Measurements from ENCODE around the gene TSPAN14.

The TSPAN14 gene

GRCh38 chr10:80413271-80413996, 40.7 kb upstream of the TSPAN14 start:
- Histone ChIP-seq H3K9me2 (replicated peaks; ENCODE audit: insufficient read depth, low read length) (no peaks in the 10 kb centered on the region), H3F3A (ENCODE audit: insufficient read depth) (no peaks in the 10 kb centered on the region), H2AFZ (ENCODE audit: low read depth, low read length, severe bottlenecking) (no peak overlapping the region), H3K79me2 (ENCODE audit: insufficient read depth, low read length) (no peaks in the 10 kb centered on the region), H3K9me3 (ENCODE audit: insufficient read depth, low read length) (no peaks in the 10 kb centered on the region), H3K27ac (ENCODE audit: low read depth, low read length) (no peak overlapping the region), H3K36me3 (ENCODE audit: low read length) (no peaks in the 10 kb centered on the region), H3K9ac (ENCODE audit: low read length) (no peak overlapping the region), H3K4me2 (ENCODE audit: low read depth, low read length, poor library complexity, severe bottlenecking) (no peak overlapping the region), H4K20me1 (ENCODE audit: low read depth, low read length) (no peaks in the 10 kb centered on the region), H3K4me3 (ENCODE audit: insufficient read depth, low read length, poor library complexity, severe bottlenecking) (no peak overlapping the region), H3K27me3 (ENCODE audit: low read length) (no peaks in the 10 kb centered on the region)
- TF ChIP-seq CTCF (IDR thresholded peaks at IDR 0.05; ENCODE audit: insufficient read depth, low read length, poor library complexity, severe bottlenecking): no peak
- TF ChIP-seq EZH2phosphoT487 (conservative IDR thresholded peaks at IDR 0.05; ENCODE audit: low read length): no peak

GRCh38 chr10:80414142-80414895, 39.8 kb upstream of the TSPAN14 start:
- Histone ChIP-seq H2AFZ (ENCODE audit: low read depth, low read length, severe bottlenecking) (no peak overlapping the region), H3K79me2 (ENCODE audit: insufficient read depth, low read length) (no peaks in the 10 kb centered on the region), H3K9ac (ENCODE audit: low read length) (no peak overlapping the region), H3K9me2 (replicated peaks; ENCODE audit: insufficient read depth, low read length) (no peaks in the 10 kb centered on the region), H3K4me2 (ENCODE audit: low read depth, low read length, poor library complexity, severe bottlenecking) (no peak overlapping the region), H3F3A (ENCODE audit: insufficient read depth) (no peaks in the 10 kb centered on the region), H3K27me3 (ENCODE audit: low read length) (no peaks in the 10 kb centered on the region), H4K20me1 (ENCODE audit: low read depth, low read length) (no peaks in the 10 kb centered on the region), H3K27ac (ENCODE audit: low read depth, low read length) (no peak overlapping the region), H3K9me3 (ENCODE audit: insufficient read depth, low read length) (no peaks in the 10 kb centered on the region), H3K36me3 (ENCODE audit: low read length) (no peaks in the 10 kb centered on the region), H3K4me3 (ENCODE audit: insufficient read depth, low read length, poor library complexity, severe bottlenecking) (no peak overlapping the region)
- no peak for TF ChIP-seq EZH2phosphoT487 (conservative IDR thresholded peaks at IDR 0.05; ENCODE audit: low read length)
- TF ChIP-seq CTCF (IDR thresholded peaks at IDR 0.05; ENCODE audit: insufficient read depth, low read length, poor library complexity, severe bottlenecking): no peak

- Histone ChIP-seq H4K20me1 (ENCODE audit: low read depth, low read length) (no peaks in the 10 kb centered on the region), H3K9ac (ENCODE audit: low read length) (no peak overlapping the region), H3K79me2 (ENCODE audit: insufficient read depth, low read length) (no peaks in the 10 kb centered on the region)
These were observed 38.2 kb upstream of the TSPAN14 start for GRCh38 chr10:80415734-80416478.

More at GRCh38 chr10:80415734-80416478, 38.2 kb upstream of the TSPAN14 start:
- no peak for TF ChIP-seq EZH2phosphoT487 (conservative IDR thresholded peaks at IDR 0.05; ENCODE audit: low read length)
- TF ChIP-seq CTCF (IDR thresholded peaks at IDR 0.05; ENCODE audit: insufficient read depth, low read length, poor library complexity, severe bottlenecking): no peak
- Histone ChIP-seq H3K27me3 (ENCODE audit: low read length) (no peaks in the 10 kb centered on the region), H3K9me3 (ENCODE audit: insufficient read depth, low read length) (no peaks in the 10 kb centered on the region), H3K36me3 (ENCODE audit: low read length) (no peaks in the 10 kb centered on the region), H3K4me2 (ENCODE audit: low read depth, low read length, poor library complexity, severe bottlenecking) (no peak overlapping the region), H3K9me2 (replicated peaks; ENCODE audit: insufficient read depth, low read length) (no peaks in the 10 kb centered on the region), H3K4me3 (ENCODE audit: insufficient read depth, low read length, poor library complexity, severe bottlenecking) (no peak overlapping the region), H2AFZ (ENCODE audit: low read depth, low read length, severe bottlenecking) (no peak overlapping the region), H3F3A (ENCODE audit: insufficient read depth) (no peaks in the 10 kb centered on the region), H3K27ac (ENCODE audit: low read depth, low read length) (no peak overlapping the region)
